GM19467 (cell line): Measurements from ENCODE around the gene EPHA6.

Source experiments
- ATAC-seq: cut with Tn5 transposase; IDR thresholded peaks from one replicate; pipeline ENCODE4 v1.9.1; 2021; ENCODE audit warnings: mild to moderate bottlenecking, moderate library complexity; ENCODE audit not compliant: unreplicated experiment

Gene EPHA6

GRCh38 chr3:97687734-97688133 lies 873.3 kb downstream of the EPHA6 start:
- ATAC-seq, result no peak

GRCh38 chr3:97689111-97689510 lies 874.7 kb downstream of the EPHA6 start:
- no peak for ATAC-seq

GRCh38 chr3:97689962-97690361 lies 875.6 kb downstream of the EPHA6 start:
- ATAC-seq, result no peak

GRCh38 chr3:97691354-97691753 lies 877.0 kb downstream of the EPHA6 start:
- no peak for ATAC-seq

GRCh38 chr3:97692389-97692788 lies 878.0 kb downstream of the EPHA6 start:
- ATAC-seq, result no peak

- ATAC-seq, result no peak
Observed at GRCh38 chr3:97692831-97693230, 878.4 kb downstream of the EPHA6 start.

GRCh38 chr3:97694876-97695275 lies 880.5 kb downstream of the EPHA6 start:
- ATAC-seq, result no peak

- no peak for ATAC-seq
Observed at GRCh38 chr3:97698691-97699090, 884.3 kb downstream of the EPHA6 start.

GRCh38 chr3:97699889-97700288 lies 885.5 kb downstream of the EPHA6 start:
- no peak for ATAC-seq

GRCh38 chr3:97705764-97706163 lies 891.4 kb downstream of the EPHA6 start:
- ATAC-seq, result no peak

GRCh38 chr3:97706226-97706625 lies 891.8 kb downstream of the EPHA6 start:
- no peak for ATAC-seq

GRCh38 chr3:97711654-97712053 lies 897.3 kb downstream of the EPHA6 start:
- ATAC-seq, result no peak

- no peak for ATAC-seq
Observed at GRCh38 chr3:97712919-97713318, 898.5 kb downstream of the EPHA6 start.

- no peak for ATAC-seq
Observed at GRCh38 chr3:97713634-97714033, 899.2 kb downstream of the EPHA6 start.

GRCh38 chr3:97719156-97719821 lies 904.9 kb downstream of the EPHA6 start:
- peak; percentile 90 for ATAC-seq

- ATAC-seq, result no peak
Observed at GRCh38 chr3:97720417-97720816, 906.0 kb downstream of the EPHA6 start.

GRCh38 chr3:97721446-97721845 lies 907.1 kb downstream of the EPHA6 start:
- ATAC-seq, result no peak

GRCh38 chr3:97736928-97737327 lies 922.5 kb downstream of the EPHA6 start:
- ATAC-seq, result no peak

GRCh38 chr3:97738761-97739160 lies 924.4 kb downstream of the EPHA6 start:
- no peak for ATAC-seq

- ATAC-seq, result no peak
Observed at GRCh38 chr3:97742036-97742435, 927.6 kb downstream of the EPHA6 start.

- ATAC-seq, result no peak
Observed at GRCh38 chr3:97744289-97744688, 929.9 kb downstream of the EPHA6 start.

- ATAC-seq, result peak; percentile 1
Observed at GRCh38 chr3:97763586-97764406, 949.4 kb downstream of the EPHA6 start.
